GM12892 (cell line): ENCODE results near the gene MAP3K5.

ENCODE experiments used
- DNase-seq: peaks from one replicate; pipeline ENCODE4 v3.0.0; 2011; ENCODE audit not compliant: insufficient read length
- FAIRE-seq: peaks from 2 replicates; lab custom pipeline; 2011; peaks lifted over from hg19 to GRCh38; lab: Jason Lieb, UNC
- POLR2A ChIP-seq: IDR thresholded peaks from 2 replicates; pipeline ENCODE4 v1.6.1; 2011; ENCODE audit warnings: low read depth, low read length, control low read depth
- POLR2AphosphoS5 ChIP-seq: IDR thresholded peaks from 2 replicates; pipeline ENCODE4 v1.6.1; 2011; ENCODE audit warnings: low read depth, low read length, control low read depth
- TAF1 ChIP-seq: IDR thresholded peaks from 2 replicates; pipeline ENCODE4 v1.6.1; 2011; ENCODE audit warnings: low read depth, mild to moderate bottlenecking, control low read depth, low read length, borderline replicate concordance

The MAP3K5 gene

GRCh38 chr6:136812174-136812573 is 19.9 kb upstream of the MAP3K5 start:
- no peak for FAIRE-seq
- no peak for TF ChIP-seq POLR2A
- no peak for TF ChIP-seq TAF1
- no peak for TF ChIP-seq POLR2AphosphoS5
- no peak for DNase-seq

GRCh38 chr6:136811272-136811671 is 19.0 kb upstream of the MAP3K5 start:
- TF ChIP-seq TAF1 = no peak
- no peak for FAIRE-seq
- DNase-seq = no peak

DNA sequence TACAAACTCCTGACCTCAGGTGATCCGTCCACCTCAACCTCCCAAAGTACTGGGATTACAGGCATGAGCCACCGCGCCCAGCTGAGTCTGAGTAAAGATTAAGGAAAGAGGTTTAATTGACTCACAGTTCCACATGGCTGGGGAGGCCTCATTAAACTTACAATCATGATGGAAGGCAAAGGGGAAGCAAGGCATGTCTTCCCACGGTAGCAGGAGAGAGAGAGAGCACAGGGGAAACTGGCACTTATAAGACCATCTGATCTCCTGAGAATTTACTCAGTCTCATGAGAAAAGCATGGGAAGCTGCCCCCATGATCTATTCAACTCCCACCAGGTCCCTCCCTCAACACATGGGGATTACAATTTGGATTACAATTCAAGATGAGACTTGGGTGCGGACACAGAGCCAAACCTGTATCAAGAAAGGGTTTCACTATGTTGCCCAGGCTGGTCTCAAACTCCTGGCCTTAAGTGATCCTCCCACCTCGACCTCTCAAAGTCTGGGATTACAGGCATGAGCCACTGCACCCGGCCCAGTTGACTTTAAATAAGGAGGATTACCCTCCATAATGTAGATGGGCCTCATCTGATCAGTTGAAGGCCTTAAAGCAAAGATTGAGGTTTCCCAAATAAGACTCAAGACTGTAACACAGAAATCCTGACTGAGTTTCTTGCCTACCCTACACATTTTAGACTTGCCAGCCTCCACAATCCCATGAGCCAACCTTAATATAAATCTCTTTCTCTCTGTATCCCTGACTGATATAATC is 17.0 kb upstream of the MAP3K5 start:
- TF ChIP-seq POLR2A (no peak), POLR2AphosphoS5 (no peak), TAF1 (no peak)
- DNase-seq (no peak), FAIRE-seq (no peak)

DNA sequence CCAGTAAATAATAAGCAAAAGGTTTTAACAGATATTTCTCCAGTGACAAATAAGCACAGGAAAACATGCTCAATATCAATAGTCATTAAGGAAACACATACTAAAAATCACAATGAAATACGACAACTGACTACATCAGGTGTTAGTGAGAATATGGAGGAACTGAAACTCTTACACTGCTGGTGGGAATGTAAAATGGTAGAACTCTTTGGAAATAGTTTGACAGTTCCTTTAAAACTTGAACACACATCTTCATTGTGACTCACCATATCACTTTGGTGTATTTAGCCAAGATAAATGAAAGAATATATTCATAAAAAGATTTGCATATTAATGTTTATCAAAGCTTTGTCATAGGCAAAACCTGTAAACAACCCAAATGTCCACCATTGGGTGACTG is 11.3 kb upstream of the MAP3K5 start:
- peak; percentile 61 for FAIRE-seq
- no peak for DNase-seq
- TF ChIP-seq POLR2AphosphoS5 (no peak), TAF1 (no peak), POLR2A (no peak)

DNA sequence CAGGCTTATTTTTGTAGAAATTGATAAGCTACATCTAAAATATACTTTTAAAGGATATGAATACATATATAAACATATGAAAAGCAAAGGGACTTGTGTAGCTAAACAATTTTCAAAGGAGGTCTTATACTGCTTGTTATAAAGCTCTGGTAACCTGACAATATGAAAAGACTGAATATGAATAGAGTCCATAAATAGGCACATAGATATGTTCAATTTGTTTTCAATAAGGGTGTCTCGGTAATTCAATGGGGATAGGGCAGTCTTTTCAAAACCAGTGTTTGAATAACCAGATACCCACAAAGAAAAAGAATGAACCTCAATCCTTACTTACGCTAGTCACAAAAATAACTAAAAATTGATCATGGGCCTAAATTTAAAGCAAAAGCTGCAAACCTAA is 9.3 kb upstream of the MAP3K5 start:
- no peak for DNase-seq
- TF ChIP-seq POLR2AphosphoS5 (no peak), POLR2A (no peak), TAF1 (no peak)
- no peak for FAIRE-seq

- TF ChIP-seq TAF1 = no peak
- no peak for TF ChIP-seq POLR2A
- no peak for TF ChIP-seq POLR2AphosphoS5
- no peak for DNase-seq
- no peak for FAIRE-seq
Measured at GRCh38 chr6:136798044-136798443, 5.8 kb upstream of the MAP3K5 start.

DNA sequence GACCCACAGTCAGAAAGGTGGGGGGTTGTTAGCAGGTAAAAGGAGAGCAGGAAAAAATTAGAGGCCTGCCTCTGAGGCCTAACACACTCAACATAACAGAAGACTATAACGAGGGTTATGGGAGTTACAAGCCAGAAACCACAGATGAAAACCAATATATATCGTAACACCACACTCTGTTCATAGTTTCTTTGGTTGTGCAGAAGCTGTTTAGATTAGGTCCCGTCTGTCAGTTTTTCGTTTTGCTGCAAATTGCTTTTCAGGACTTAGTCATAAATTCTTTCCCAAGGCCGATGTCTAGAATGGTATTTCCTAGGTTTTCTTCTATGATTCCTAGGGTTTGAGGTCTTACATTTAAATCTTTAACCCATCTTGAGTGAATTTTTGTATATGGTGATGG is 3.7 kb upstream of the MAP3K5 start:
- no peak for FAIRE-seq
- no peak for TF ChIP-seq POLR2AphosphoS5
- no peak for TF ChIP-seq TAF1
- TF ChIP-seq POLR2A = no peak
- DNase-seq = no peak

DNA sequence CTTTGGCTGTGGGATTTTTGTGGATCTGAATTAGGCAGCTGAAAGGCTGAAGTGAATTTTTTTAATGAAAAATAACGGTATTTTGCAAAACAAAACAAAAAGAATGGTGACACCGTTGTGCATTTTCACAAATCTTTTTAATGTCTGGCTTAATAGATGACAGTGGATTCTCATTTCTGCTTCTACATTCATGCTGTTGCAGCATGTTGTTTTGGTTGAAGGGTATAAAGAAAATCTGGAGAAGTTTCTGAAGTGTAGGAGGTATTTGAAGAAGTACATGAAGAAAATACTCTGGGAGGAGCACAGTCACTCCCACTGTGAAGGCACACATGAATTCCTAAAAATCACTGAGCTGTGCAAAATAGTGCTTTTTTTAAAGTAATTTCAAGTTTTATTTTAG is 3.1 kb upstream of the MAP3K5 start:
- TF ChIP-seq POLR2AphosphoS5 (no peak), TAF1 (no peak), POLR2A (no peak)
- no peak for DNase-seq
- no peak for FAIRE-seq

DNA sequence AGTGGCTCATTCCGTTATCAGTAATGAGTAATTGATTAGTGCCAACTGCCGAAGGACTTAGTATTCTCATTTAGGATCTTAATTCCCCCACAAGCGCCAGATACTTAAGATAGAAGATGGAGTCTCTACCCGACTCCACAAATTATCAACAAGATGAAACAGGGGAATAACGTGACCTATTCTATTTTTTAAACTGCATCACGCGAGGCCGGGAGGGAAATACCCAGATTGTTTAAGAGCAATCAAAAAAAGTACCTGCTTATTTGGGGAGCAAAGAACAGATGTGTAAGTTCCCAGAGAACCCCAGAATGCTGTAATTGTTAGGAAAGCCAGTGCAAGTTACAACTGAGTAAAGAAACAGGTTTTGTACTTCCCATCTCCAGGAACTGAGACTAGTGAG is 1.1 kb upstream of the MAP3K5 start:
- no peak for DNase-seq
- TF ChIP-seq POLR2A = no peak
- no peak for TF ChIP-seq POLR2AphosphoS5
- TF ChIP-seq TAF1 = no peak
- FAIRE-seq = peak; percentile 40

DNA sequence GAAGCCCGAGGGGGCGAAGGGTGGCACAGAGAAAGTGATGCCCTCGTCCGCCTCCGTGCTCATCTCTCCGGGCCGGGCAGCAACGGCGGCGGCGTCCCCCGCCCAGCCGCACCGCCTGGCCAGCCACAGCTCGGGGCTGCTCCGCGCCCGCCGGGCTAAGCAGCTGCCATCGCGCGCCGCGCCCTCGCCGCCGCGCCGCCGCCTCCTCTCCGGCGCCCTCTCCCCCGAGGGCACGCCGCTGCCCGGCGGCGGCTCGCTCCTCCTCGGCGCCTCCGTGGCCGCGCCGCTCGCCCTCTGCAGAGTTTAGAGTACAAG is 225 bp downstream of the MAP3K5 start:
- TF ChIP-seq TAF1 = no peak
- no peak for TF ChIP-seq POLR2A
- FAIRE-seq = no peak
- no peak for DNase-seq

- DNase-seq (no peak), FAIRE-seq (peak; percentile 93)
Measured at GRCh38 chr6:136791296-136792094, 782 bp downstream of the MAP3K5 start.

More at GRCh38 chr6:136791296-136792094, 782 bp downstream of the MAP3K5 start:
- peak; percentile 83 for TF ChIP-seq POLR2A
- TF ChIP-seq TAF1 = peak; percentile 70; the same call in 1 of the 2 replicates
- TF ChIP-seq POLR2AphosphoS5 = peak; percentile 72; the same call in 1 of the 2 replicates
